Myocyte (in vitro differentiated cells): ENCODE data around the gene FER. TPM values are rescaled to one million over a fixed set of nuclear protein-coding genes. Genes with fewer than 3 reads are reported as not detected.
"Not testable (repeated sequence)": the region's sequence is repeated elsewhere in the genome, so short reads cannot be mapped to it uniquely, and the experiment has no call there.

Experiments used
- DNase-seq: peaks from one replicate; pipeline ENCODE4 v3.0.0-alpha.2; 2012; ENCODE audit warnings: low read depth
- total RNA-seq: library from RNA; depleted of rRNA; stranded (reverse); fragments of >200 nt; gene quantifications from 2 replicates; pipeline ENCODE4 v1.2.3, GENCODE V29; 2014

Gene FER
- total RNA-seq, 1 donor from 2014 or later = 13.9 TPM

DNA sequence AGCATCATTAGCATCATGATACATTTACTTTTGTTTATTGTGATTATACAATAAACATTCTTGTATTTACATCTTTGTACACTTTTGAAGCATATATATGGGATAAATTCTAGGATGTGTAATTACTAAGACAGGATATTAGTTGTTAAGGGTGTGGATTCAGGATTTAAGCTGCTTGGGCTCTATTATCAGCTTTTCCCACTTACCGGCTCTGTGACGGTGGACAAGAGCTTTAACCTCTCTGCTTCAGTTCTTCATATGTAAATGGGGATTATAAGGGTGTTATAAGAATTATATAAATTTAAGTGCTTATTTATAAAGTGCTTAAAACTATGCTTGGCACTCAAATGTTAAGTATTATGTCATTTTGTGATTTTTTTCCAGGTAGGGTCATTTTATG, 131.1 kb downstream of the FER start:
- no peak for DNase-seq

DNA sequence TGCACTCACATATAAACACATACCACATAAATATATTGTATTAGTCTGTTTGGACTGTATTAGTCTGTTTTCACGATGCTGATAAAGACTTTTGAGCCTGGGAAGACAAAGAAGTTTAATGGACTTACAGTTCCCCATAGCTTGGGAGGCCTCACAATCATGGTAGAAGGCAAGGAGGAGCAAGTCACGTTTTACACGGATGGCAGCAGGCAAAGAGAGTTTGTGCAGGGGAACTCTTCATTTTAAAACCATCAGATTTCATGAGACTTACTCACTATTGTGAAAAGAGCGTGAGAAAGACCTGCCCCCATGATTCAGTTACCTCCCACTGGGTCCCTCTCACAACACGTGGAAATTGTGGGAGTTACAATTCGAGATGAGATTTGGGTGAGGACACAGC, 133.4 kb downstream of the FER start:
- DNase-seq = no peak

DNA sequence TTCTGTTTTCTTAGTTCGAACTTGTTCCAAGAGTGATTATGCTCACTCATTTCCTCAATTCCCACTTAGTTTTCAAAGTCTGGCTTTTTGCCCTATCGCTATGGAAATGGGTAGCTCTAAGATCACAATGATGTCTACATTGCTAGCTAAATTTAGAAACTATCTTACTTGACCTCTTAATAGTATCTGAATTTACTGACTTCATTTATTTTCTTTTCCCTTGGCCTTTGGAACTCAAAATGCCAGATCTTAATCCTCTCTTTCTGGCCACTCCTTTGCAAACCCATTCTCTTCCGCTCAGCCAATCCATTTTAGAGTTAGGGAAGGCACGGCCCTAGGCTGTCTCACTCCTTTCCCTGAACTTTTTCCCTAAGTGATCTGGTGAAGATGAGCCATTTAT, 137.0 kb downstream of the FER start:
- DNase-seq = peak; percentile 64

DNA sequence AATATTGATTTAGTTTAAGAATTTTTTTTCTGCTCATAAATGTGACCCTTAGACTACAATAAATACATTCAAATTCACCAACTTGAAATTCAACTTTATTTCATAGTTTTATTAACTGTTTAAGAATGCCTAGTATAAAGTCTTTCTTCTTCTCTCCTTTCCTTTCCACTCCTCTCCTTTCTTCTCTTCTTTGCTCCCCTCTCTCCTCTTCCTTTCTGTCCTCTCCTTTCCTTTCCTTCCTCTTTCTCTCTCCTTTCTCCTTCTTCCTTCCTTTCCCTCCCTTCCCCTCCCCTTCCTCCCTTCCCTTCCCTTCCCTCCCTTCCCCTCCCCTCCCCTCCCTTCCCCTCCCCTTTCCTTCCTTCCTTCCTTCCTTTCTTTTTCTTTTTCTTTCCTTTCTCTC, 150.6 kb downstream of the FER start:
- DNase-seq = no peak

DNA sequence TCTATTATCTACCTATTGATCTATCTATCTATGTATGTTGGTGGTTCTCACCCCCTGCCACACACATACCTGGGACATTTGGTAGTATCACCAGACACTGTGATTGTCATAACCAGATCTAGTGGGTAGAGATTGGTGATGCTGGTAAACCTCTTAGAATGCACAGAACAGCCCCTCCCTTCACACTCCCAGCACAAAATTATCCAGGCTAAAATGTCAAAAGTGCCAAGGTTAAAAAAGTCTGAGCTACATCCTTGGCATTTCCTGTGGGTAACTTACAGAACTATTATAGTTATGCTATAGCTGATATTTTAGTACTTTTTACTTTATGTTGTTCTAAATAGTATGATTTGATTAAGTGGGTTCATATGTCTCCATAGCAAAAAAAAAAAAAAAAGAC, 151.0 kb downstream of the FER start:
- no peak for DNase-seq

DNA sequence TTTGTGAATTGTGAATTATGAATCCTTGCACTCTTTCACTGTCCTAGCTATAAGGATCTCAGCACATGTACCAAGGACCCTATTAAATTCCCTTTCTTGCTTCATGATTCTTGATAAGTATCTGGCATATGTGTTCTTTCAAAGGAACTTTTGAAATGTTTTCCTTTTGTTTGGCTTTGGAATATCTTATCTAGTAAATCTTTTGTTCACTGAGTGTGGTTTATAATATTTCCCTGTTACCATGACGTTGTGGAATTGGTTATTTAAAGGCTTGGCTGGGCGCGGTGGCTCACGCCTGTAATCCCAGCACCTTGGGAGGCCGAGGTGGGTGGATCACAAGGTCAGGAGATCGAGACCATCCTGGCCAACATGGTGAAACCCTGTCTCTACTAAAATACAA, 151.5 kb downstream of the FER start:
- not testable (repeated sequence) for DNase-seq

- no peak for DNase-seq
These were observed 153.0 kb downstream of the FER start for GRCh38 chr5:108900668-108901067.

DNA sequence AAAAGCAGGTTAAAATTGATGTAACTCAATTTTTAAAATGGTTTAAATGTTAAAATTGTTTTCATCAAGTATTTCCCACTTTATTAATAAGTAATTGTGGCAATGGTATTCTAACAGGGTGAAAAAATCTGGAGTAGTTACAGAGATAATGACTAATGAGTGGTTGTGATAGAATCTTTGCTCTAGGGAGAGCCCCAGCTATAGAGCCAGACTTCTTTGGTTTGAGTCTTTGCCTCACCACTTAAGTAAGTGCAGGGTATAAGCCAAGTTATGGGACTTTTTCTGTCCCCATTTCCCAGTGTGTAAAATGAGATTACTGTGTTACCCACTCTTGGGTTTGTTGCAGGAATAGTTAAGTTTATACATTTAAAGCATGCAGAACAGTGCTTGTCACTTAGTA, 158.1 kb downstream of the FER start:
- DNase-seq = no peak

- DNase-seq = no peak
These were observed 162.9 kb downstream of the FER start for GRCh38 chr5:108910627-108911026.

DNA sequence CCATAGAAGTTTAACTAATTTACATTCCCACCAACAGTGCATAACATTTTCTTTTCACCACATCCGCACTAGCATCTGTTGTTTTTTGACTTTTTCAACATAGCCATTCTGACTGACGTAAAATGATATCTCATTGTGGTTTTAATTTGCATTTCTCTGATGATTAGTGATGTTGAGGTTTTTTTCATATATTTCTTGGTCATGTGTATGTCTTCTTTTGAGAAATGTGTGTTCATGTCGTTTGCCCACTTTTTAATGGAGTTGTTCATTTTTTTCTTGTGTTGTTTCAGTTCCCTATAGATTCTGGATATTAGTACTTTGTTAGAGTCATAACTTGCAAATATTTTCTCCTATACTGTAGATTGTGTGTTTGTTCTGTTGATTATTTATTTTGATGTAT, 163.4 kb downstream of the FER start:
- DNase-seq = no peak

DNA sequence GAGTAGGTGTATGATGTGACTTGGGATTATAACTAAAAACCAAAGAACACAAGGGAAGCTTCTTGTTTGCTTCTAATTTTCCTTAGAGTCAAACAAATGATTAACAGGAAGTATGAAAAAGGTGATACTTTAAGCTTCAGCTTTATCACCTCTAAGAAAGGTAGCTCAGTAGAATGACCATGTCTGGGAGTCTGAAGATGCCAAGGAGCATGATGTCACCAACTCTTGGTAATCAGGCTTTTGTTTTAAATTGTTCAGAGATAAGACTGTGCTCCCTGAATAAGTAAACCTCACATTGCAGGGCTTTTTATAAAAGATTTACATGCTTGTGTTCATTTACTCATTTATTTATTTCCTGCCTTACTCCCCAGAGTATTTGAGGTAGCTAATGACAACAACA, 169.9 kb downstream of the FER start:
- no peak for DNase-seq

DNA sequence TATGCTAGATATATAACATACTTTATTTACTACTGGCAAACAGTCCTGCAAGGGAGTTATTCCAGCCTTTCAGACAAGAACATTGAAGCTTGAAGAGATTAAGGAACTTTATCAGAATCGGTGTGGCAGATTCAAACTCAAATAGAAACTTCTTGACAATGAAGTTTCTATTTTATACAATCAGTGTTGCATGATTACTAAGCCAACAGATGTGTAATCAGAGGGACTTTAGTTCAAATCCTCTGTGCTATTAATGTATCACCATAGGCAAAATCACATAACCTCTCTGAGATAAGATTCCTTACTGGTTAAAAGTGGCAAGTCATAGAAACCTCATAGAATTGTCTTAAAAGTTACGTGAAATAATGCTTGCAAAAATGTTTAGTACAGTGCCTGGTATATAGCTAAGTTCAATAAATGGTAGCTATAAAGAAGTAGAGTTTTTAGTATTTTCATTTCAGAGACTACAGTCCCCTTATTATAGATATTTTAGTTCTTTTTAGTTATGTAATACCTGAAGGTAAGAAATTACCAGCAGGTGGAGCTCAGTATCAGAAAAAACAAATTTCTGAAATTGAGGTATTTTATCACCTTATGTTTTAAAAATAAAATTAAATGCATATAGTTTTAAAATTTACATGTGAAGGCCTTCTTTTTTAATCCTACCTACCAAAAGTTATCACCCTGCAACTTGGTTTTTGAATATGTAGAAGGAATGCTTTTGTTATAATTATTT, 172.1 kb downstream of the FER start:
- no peak for DNase-seq

- no peak for DNase-seq
These were observed 176.8 kb downstream of the FER start for GRCh38 chr5:108924457-108924961.

DNA sequence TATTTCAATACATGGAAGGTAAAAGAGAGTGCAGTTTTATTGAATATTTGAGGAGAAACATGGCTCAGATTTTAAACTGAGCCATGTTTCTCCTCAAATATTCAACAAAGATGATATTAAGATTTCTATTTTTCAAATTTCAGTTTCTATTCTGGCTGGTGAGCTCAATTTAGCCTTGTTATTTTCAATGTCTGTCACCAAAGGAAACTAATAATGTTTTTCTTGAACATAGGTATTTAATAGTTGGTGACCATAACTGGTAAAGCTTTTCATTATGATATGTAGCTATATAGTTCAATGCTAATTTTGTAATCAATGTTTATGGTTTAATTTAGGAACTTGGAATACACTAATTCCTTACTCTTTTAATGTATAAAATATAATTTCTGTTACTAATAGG, 177.4 kb downstream of the FER start:
- DNase-seq = no peak

- no peak for DNase-seq
These were observed 182.4 kb downstream of the FER start for GRCh38 chr5:108930107-108930506.

GRCh38 chr5:108935611-108936010, 187.9 kb downstream of the FER start:
- no peak for DNase-seq

GRCh38 chr5:108937221-108937620, 189.5 kb downstream of the FER start:
- no peak for DNase-seq

- DNase-seq = no peak
These were observed 192.8 kb downstream of the FER start for GRCh38 chr5:108940506-108940905.

GRCh38 chr5:108941746-108942145, 194.0 kb downstream of the FER start:
- DNase-seq = no peak

DNA sequence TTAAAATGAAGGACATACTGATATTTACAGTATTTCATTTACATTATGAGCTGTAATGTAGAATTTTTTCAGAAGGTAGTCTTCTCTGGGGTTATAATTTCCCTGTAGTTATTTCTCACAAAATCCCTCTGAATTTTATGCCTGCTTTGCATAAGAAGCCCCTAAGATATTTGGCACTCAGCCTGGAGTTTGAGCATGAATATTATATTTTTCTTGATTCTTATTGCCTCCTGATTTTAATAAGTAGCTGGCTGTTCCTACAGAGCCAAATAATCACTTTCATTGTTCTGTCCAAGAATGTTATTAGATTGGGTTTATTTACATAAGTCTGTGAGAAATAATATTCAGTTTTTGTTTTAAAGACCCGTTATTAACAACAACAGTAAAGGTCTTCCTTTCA, 195.0 kb downstream of the FER start:
- no peak for DNase-seq

GRCh38 chr5:108945094-108945493, 197.4 kb downstream of the FER start:
- no peak for DNase-seq

DNA sequence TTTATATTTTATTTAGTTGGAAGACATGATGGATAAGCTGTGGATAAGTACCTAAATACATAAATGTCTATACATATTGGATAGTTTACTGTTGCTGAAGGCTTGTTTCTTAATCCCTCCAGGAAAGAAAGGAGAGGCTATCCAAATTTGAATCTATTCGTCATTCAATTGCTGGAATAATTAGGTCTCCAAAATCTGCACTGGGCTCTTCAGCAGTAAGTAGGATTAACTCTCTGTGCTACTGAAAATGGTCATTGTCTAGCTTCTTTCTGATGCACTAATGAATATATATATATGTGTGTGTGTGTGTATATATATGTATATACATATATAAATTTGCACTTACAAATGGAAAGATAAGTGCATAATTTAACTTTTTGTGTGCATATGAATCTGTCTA, 198.3 kb downstream of the FER start:
- no peak for DNase-seq

GRCh38 chr5:108947164-108947563, 199.5 kb downstream of the FER start:
- DNase-seq = no peak

DNA sequence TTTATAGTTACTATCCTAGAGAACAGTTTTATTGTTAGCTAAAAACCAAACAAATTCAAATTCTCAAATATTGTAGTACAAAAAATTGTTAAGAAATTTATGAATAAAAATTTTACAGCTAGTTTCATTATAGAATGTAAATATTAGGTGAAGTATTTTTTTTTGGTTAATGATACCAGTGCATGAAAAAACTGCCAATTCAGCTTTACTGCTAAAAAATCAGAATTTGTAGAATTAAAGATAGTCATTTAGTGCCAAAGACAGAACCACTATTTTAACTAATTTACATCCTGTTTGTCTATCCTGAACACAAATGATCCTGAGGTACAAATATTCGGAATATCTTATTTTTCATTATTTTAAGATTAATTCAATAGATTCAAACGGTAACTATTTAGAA, 202.6 kb downstream of the FER start:
- DNase-seq = no peak
